GM19023 (cell line): ENCODE results near the gene MYL1.

Experiments used
- ATAC-seq: cut with Tn5 transposase; IDR thresholded peaks from one replicate; pipeline ENCODE4 v1.9.1; 2021; ENCODE audit warnings: mild to moderate bottlenecking, moderate library complexity; ENCODE audit not compliant: unreplicated experiment

Gene MYL1

GRCh38 chr2:210315015-210315788 lies at the start of gene MYL1:
MYL1 (minus strand) TSS chr2:210315174; CDS start chr2:210315042, 132 bp downstream.
- no peak for ATAC-seq

GRCh38 chr2:210363876-210364275 lies 48.9 kb upstream of the MYL1 start:
- ATAC-seq: no peak

- no peak for ATAC-seq
Measured at GRCh38 chr2:210363261-210363660, 48.3 kb upstream of the MYL1 start.

DNA sequence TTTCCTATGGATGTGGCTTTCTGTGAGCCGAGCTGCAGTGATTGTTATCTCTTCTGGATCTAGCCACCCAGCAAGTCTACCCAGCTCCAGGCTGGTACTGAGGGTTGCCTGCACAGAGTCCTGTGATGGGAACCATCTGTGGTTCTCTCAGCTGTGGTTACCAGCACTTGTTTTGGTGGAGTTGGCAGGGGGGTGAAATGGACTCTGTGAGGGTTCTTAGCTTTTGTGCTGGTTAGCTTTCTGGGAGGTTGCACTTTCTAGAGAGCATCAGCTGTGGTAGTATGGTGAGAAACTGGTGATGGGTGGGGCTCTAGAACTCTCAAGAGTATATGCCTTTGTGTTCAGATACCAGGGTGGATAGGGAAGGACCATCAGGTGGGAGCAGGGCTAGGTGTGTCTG lies 45.4 kb upstream of the MYL1 start:
- ATAC-seq: no peak

GRCh38 chr2:210356944-210357343 lies 42.0 kb upstream of the MYL1 start:
- ATAC-seq: no peak

DNA sequence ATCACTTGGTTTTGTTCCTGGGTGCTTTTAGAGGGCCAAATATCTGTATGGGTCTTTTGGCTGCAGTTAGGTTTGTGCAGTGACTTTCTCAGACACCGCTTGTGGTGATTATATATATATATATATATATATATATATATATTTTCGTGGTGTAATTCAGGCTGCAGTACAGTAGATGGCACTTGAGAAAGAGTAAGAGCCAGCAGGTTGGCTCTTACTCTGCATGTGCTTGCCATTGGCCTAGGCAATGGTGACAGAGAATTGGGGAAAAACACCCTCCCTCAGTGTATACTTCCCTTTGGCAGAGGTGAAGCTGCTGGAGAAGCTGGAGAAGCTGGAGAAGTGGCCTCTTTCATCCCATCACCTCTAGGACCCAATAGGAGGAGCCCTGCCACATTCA lies 22.2 kb upstream of the MYL1 start:
- ATAC-seq: no peak

- no peak for ATAC-seq
Measured at GRCh38 chr2:210324906-210325305, 9.9 kb upstream of the MYL1 start.

DNA sequence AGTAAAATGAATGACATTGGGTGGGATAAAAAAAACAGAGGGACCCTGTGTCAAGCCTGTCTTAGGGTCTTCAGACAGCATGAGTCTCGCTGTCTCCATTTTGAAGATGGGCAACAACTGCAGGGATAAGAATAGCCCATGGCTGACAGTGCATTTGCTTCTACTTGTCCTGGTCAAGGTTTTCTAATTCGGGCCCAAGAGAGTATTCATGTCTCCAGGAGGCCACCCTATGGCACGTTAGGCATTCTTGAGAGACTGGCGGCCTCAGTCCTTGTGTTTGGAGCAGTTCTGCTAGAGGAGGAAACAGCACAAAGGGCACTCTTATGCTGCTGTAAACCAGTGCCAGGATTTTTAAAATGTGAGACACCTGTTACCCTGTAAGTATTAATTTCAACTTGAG lies 9.5 kb upstream of the MYL1 start:
- ATAC-seq: no peak

GRCh38 chr2:210323003-210323402 lies 8.0 kb upstream of the MYL1 start:
- no peak for ATAC-seq

GRCh38 chr2:210318891-210319290 lies 3.9 kb upstream of the MYL1 start:
- no peak for ATAC-seq

DNA sequence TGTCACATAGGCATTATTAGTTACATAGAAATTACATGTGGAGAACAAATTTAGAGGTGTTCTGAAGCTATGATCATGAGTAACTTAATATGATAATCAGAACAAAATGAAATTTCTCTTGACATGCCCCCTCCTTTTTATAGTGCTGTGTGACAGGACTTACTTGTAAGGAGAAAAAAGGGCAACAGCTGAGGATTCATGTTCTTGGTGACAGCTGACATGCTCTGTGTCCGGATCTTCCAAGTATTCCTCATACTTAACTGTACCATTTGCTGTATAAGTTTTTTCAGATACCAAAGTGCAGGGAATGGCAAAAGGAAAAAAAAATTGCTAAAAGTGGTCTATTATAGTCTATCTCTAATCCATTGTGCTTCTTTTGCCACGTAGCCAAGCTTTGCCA lies 3.5 kb upstream of the MYL1 start:
- ATAC-seq: no peak

GRCh38 chr2:210310550-210310949 lies 4.4 kb downstream of the MYL1 start:
- ATAC-seq: no peak

DNA sequence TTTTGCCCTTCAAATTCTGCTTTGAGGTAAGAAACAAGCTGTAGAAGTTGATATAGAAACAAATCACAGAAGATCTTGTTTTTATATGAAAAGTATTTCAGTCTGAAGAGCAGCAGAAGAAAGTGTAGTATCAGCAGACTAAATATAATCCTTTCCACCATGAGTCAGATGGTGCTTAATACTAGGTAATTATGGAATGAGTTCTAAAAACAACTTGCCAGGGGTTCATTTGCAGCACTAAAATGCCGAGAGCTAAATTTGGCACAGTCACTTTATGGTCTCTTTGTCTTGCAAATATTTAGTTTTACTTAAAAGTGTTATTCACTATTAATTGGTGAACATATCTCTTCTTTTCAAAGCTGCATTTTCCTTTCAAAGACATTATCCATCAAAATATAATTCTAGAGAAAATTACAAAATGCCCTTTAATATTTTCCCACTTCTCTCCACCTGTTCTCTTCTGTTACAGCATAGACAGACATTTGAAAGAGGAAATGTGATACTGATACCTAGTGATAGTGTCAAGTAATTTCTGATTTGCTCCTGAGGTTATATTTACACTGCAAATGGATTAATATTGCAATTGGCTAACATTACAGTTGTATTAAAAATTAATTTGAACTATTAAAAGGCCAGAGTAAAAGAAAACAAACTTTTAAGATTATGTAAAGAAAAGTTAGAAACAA lies 5.3 kb downstream of the MYL1 start:
- no peak for ATAC-seq

GRCh38 chr2:210303498-210303897 lies 11.5 kb downstream of the MYL1 start:
- no peak for ATAC-seq

DNA sequence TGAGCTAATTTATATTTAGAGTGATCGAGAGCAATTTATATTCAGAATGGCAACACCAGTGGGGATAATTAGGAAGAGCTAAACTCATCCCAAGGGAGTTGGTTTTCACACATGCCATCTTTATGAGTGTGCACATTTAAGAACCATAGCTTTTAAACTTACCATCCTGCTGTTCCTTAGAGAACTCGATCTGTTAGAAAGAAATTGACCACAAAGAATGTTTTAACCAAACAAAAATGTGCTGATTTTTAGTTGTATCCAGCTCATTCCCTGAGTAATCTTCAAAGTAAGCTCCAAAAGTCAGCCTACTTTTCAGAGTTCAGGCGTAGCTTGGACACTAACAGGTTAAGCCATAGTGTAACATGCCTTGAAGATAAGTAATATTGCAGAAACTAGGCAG lies 12.6 kb downstream of the MYL1 start:
- no peak for ATAC-seq

GRCh38 chr2:210299866-210300373 lies 15.1 kb downstream of the MYL1 start:
- no peak for ATAC-seq

DNA sequence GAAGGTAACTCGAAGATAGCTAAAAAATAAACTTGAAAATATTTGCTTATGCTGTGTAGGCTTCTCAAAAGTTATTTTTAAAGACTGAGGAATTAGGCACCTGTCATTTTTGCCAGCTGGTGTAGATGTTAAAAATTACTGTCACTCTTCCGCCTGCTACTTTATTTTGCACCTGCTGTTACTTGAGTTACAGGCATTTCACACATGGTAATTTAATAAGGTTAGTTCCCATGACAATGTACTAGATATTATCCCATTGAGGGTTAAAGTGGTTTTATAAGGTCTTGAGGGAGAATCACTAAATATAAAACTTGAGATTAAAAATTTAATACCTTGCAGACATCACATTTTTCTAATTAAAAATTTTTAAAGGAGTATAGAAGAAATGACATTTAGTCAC lies 26.6 kb downstream of the MYL1 start:
- no peak for ATAC-seq

- ATAC-seq: no peak
Measured at GRCh38 chr2:210287301-210287700, 27.7 kb downstream of the MYL1 start.

DNA sequence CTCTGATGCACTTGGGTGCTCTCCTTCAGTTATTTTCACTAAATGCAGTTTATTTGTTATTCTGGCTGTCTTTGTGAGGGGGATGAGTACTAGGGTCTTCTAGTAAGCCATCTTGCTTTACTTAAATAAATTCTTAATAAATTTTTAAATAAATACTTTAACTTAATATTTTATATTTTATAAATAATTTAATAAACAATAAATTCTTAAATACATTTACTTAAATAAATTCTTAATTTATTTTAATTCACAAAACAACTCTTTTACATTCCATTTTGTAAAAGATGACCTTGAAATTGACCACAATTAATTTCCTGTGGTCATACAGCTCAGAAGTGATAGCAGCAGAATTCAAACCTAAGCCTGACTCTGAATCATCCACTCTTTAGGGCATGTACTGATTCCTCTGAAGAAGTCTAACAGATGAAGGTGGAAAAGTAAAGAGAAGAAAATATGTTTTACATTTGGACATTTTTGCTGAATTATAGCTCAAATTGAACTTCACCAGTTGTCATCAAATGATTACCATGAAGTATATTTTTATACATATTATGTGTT lies 28.8 kb downstream of the MYL1 start:
- no peak for ATAC-seq

DNA sequence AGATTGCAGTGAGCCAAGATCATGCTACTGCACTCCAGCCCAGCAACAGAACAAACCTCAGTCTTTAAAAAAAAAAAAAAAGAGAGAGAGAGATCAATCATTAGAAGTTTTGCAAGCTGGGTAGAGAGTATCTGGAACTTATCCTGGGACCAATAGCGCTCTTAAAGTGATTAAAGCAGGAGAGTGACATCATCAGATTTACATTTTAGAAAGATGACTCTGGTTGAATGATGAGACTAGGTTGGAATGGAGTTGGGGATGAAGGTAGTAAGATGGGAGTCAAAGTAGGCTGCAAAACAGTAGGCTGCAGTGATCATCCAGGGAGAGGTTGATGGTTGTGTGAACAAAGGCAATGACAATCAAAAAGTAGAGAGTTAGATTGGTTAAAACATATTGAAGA lies 37.8 kb downstream of the MYL1 start:
- ATAC-seq: no peak

DNA sequence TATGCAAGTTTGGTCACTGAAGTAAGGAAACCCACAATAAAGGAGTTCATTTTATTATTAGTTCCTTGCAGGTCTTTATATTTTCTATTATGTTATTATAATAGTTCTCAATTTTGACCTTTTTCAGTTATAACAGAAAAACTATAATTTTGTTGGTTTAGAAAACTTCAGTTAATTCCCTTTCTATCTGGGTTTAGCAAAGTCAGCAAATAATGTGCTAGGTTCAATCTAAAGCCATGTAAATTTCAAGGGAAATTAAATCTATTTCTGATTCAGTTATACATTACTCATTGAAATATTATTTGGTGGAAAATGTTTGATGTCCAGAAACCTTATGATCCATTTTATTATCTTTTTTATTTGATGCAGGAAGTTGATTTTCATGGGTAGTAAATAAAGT lies 43.7 kb downstream of the MYL1 start:
- ATAC-seq: no peak

DNA sequence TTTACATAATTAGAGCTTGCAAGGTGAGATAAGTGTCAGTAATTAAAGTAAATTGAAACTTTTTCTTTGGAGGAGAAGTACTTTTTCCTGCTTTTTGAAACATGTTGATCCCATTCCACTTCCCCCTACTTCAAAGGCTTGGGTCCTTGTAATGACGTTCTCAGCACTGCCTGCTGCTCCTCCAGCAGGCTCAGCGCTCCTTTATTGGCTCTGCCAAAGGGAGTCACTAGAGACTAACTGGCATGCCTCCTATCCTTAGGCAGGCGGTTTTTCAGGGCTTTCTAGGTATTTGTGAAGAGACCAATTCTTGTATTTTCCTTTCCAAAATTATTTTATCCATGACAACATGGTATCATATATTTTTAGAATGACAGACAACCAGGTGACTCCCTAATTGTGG lies 45.8 kb downstream of the MYL1 start:
- no peak for ATAC-seq
